Panc1 (cell line): ENCODE data around the gene PDGFD. TPM values are rescaled to one million over a fixed set of nuclear protein-coding genes. Genes with fewer than 3 reads are reported as not detected.

Experiments used
- ATAC-seq: fragments of 200-7000 bp; cut with Tn5 transposase; 2 replicates; pipeline ENCODE4 v1.9.1; 2020; ENCODE audit warnings: mild to moderate bottlenecking, moderate library complexity
- BruUV-seq: library from RNA; stranded (reverse); fragments of 400-500 nt; replicated peaks from 2 replicates; lab custom pipeline; 2021; lab: Mats Ljungman, UMichigan
- CTCF ChIA-PET: fragments of 300-600 bp; sonication (Branson Sonifier 250); formaldehyde crosslinking; loops from one replicate; lab custom pipeline; 2022; ENCODE audit warnings: antibody characterized with exemption; lab: Charles Lee
- POLR2A ChIA-PET: fragments of 300-600 bp; sonication (Branson Sonifier 250); formaldehyde crosslinking; loops from one replicate; lab custom pipeline; 2022; ENCODE audit warnings: antibody characterized with exemption; lab: Charles Lee
- DNase-seq: peaks from one replicate; pipeline ENCODE4 v3.0.0-alpha.2; 2010; ENCODE audit warnings: low read depth, low spot score
- H3K27ac ChIP-seq: 2 replicates; pipeline ENCODE4 v1.5.1; 2011; ENCODE audit warnings: mild to moderate bottlenecking, low read length, inconsistent platforms
- H3K27me3 ChIP-seq: fragments of 200-500 bp; sonication (Bioruptor generic); 2 replicates; pipeline ENCODE4 v1.6.0; 2014; ENCODE audit warnings: low read length, inconsistent platforms; ENCODE audit not compliant: control insufficient read depth, insufficient read depth
- H3K36me3 ChIP-seq: fragments of 200-500 bp; sonication (Bioruptor generic); 2 replicates; pipeline ENCODE4 v1.5.1; 2014; ENCODE audit warnings: inconsistent platforms, mild to moderate bottlenecking, low read length, moderate library complexity; ENCODE audit not compliant: control insufficient read depth, insufficient read depth
- H3K4me1 ChIP-seq: 2 replicates; pipeline ENCODE4 v1.5.1; 2011; ENCODE audit warnings: inconsistent platforms, mild to moderate bottlenecking, low read length, moderate library complexity; ENCODE audit not compliant: control insufficient read depth, insufficient read depth
- H3K4me3 ChIP-seq, 2 experiments: 2 replicates each; pipeline ENCODE4 v1.5.1; 2011 to 2012; ENCODE audit warnings: low read depth in 2 of 2, low read length in 2 of 2, mild to moderate bottlenecking in 2 of 2, inconsistent platforms in 1 of 2, moderate library complexity in 1 of 2
- H3K9me3 ChIP-seq: fragments of 200-500 bp; sonication (Bioruptor generic); 2 replicates; pipeline ENCODE4 v1.5.1; 2014; ENCODE audit warnings: low read depth, mild to moderate bottlenecking, inconsistent platforms, low read length, moderate library complexity; ENCODE audit not compliant: control insufficient read depth, insufficient read depth
- CTCF ChIP-seq: fragments of 450-650 bp; IDR thresholded peaks from 2 replicates; pipeline ENCODE4 v1.5.1; 2017; ENCODE audit warnings: mild to moderate bottlenecking
- POLR2AphosphoS5 ChIP-seq: IDR thresholded peaks from 2 replicates; pipeline ENCODE4 v1.6.1; 2012; ENCODE audit warnings: mild to moderate bottlenecking, low read depth, low read length, moderate library complexity
- SIN3A ChIP-seq: IDR thresholded peaks from 2 replicates; pipeline ENCODE4 v1.6.1; 2012; ENCODE audit warnings: low read depth, mild to moderate bottlenecking, low read length, moderate library complexity, borderline replicate concordance; ENCODE audit not compliant: insufficient read depth
- TCF7L2 ChIP-seq: IDR thresholded peaks from 2 replicates; pipeline ENCODE4 v1.6.1; 2011; ENCODE audit warnings: mild to moderate bottlenecking, low read depth, low read length, inconsistent platforms
- in situ Hi-C: cut with HindIII; loops from 2 replicates; pipeline ENCODE4 v1.10.0; 2016; ENCODE audit warnings: low sequenced_read_pairs, low pct_unique_long_range_greater_than_20kb
- intact Hi-C: fragments of 100-400 bp; cut with micrococcal nuclease; formaldehyde crosslinking; loops from one replicate; pipeline ENCODE4 v1.10.0; 2022; ENCODE audit not compliant: unreplicated experiment
- total RNA-seq: library from RNA; stranded (reverse); gene quantifications from one replicate; pipeline ENCODE4 v1.2.1, GENCODE V29; 2021; ENCODE audit not compliant: unreplicated experiment
- TF ChIP-seq, protein P1 (sequence below), 2 experiments: IDR thresholded peaks; 2 replicates each; pipeline ENCODE4 v1.6.1; 2011 to 2012; ENCODE audit warnings: low read depth in 2 of 2, control low read depth in 1 of 2, low read length in 1 of 2, mild to moderate bottlenecking in 1 of 2, moderate library complexity in 1 of 2; ENCODE audit not compliant: insufficient read depth in 1 of 2

PDGFD gene
- total RNA-seq, 1 experiment from 2014 or later: 1.3 TPM

DNA sequence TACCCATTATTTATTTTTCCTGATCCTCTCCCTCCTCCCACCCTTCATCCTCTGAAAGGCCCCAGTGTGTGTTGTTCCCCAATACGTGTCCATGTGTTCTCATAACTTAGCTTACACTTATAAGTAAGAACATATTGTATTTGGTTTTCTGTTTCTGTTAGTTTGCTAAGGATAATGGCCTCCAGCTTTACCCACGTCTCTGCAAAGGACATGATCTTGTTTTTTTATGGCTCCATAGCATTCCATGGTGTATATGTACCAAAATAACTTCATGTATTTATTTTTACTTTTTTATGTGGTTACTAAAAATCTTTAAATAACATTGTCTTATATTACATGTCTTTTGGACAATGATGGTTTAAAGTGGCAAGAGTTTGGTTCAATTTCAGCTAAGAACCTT is 15.2 kb downstream of the PDGFD start:
- Histone ChIP-seq H3K4me3 (no peak overlapping the region), H3K9me3 (no peaks in the 10 kb centered on the region), H3K4me1 (no peaks in the 10 kb centered on the region), H3K36me3 (no peaks in the 10 kb centered on the region), H3K27ac (no peak overlapping the region), H3K27me3 (no peaks in the 10 kb centered on the region)
- no TSS peak for BruUV-seq
- TF ChIP-seq TCF7L2: no peak
- TF ChIP-seq CTCF: no peak
- TF ChIP-seq, protein P1, sequence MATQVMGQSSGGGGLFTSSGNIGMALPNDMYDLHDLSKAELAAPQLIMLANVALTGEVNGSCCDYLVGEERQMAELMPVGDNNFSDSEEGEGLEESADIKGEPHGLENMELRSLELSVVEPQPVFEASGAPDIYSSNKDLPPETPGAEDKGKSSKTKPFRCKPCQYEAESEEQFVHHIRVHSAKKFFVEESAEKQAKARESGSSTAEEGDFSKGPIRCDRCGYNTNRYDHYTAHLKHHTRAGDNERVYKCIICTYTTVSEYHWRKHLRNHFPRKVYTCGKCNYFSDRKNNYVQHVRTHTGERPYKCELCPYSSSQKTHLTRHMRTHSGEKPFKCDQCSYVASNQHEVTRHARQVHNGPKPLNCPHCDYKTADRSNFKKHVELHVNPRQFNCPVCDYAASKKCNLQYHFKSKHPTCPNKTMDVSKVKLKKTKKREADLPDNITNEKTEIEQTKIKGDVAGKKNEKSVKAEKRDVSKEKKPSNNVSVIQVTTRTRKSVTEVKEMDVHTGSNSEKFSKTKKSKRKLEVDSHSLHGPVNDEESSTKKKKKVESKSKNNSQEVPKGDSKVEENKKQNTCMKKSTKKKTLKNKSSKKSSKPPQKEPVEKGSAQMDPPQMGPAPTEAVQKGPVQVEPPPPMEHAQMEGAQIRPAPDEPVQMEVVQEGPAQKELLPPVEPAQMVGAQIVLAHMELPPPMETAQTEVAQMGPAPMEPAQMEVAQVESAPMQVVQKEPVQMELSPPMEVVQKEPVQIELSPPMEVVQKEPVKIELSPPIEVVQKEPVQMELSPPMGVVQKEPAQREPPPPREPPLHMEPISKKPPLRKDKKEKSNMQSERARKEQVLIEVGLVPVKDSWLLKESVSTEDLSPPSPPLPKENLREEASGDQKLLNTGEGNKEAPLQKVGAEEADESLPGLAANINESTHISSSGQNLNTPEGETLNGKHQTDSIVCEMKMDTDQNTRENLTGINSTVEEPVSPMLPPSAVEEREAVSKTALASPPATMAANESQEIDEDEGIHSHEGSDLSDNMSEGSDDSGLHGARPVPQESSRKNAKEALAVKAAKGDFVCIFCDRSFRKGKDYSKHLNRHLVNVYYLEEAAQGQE (IDR thresholded peaks at IDR 0.05; ENCODE audit: insufficient read depth in 1 of 2, low read depth in 2 of 2, low read length in 1 of 2): no peak
- no peak for TF ChIP-seq POLR2AphosphoS5
- no peak for TF ChIP-seq SIN3A
- CTCF ChIA-PET: no interaction called here
- ATAC-seq (no peak), DNase-seq (no peak)
- POLR2A ChIA-PET: interaction anchor here (0.7 kb wide), 1 partner anchor 819 kb away, joined by 4 read pairs; no protein-coding TSS in a partner anchor
- intact Hi-C loops (loop anchor here (10.0 kb wide), 1 partner anchor 944 kb away; no protein-coding TSS in a partner anchor), in situ Hi-C loops (no loop called here)

DNA sequence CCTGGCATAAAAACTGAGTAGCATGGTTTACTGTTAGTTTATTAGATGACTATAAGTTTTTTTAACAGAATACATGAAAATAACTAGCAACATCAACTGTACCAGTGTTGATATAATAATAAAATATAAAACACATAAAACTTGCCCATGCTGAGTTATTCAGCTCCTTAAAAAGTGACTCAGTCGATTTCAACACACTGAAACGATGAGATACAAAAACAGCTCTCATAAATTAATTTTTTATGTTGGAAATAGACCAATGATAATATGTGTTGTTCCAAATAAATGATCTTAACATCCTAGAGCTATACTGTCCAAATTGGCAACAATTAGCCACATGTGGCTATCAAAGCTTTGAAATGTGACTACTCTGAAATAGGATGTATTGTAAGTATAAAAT is 15.9 kb downstream of the PDGFD start:
- TF ChIP-seq SIN3A (no peak), POLR2AphosphoS5 (no peak), TCF7L2 (no peak), CTCF (no peak)
- TF ChIP-seq, protein P1 (IDR thresholded peaks at IDR 0.05; ENCODE audit: insufficient read depth in 1 of 2, low read depth in 2 of 2, low read length in 1 of 2): no peak
- H3K9me3 ChIP-seq: no peaks in the 10 kb centered on the region
- H3K36me3 ChIP-seq: no peaks in the 10 kb centered on the region
- intact Hi-C loops: loop anchor here (10.0 kb wide), 1 partner anchor 943 kb away; no protein-coding TSS in a partner anchor
- ATAC-seq (no peak), DNase-seq (no peak)
- no peaks in the 10 kb centered on the region for H3K4me1 ChIP-seq
- no TSS peak for BruUV-seq
- H3K27ac ChIP-seq: no peak overlapping the region
- H3K27me3 ChIP-seq: no peaks in the 10 kb centered on the region
- POLR2A ChIA-PET: interaction anchor here (0.7 kb wide), 1 partner anchor 818 kb away, joined by 4 read pairs; no protein-coding TSS in a partner anchor
- no peak overlapping the region for H3K4me3 ChIP-seq
- in situ Hi-C loops: no loop called here
- CTCF ChIA-PET: no interaction called here
